GM18951 (cell line): ENCODE measurements around the gene MPP4.

Source experiments
- POLR2A ChIP-seq: IDR thresholded peaks from 4 replicates; pipeline ENCODE4 v1.6.1; 2011; ENCODE audit warnings: mild to moderate bottlenecking; ENCODE audit not compliant: insufficient read length, insufficient read depth; ENCODE audit errors: extremely low read depth
- in situ Hi-C: fragments of 300-500 bp; cut with MboI; formaldehyde crosslinking; loops from one replicate; pipeline ENCODE4 v1.12.0; 2022; ENCODE audit warnings: low sequenced_read_pairs, mixed read lengths, inconsistent platforms; ENCODE audit not compliant: unreplicated experiment

The MPP4 gene

DNA sequence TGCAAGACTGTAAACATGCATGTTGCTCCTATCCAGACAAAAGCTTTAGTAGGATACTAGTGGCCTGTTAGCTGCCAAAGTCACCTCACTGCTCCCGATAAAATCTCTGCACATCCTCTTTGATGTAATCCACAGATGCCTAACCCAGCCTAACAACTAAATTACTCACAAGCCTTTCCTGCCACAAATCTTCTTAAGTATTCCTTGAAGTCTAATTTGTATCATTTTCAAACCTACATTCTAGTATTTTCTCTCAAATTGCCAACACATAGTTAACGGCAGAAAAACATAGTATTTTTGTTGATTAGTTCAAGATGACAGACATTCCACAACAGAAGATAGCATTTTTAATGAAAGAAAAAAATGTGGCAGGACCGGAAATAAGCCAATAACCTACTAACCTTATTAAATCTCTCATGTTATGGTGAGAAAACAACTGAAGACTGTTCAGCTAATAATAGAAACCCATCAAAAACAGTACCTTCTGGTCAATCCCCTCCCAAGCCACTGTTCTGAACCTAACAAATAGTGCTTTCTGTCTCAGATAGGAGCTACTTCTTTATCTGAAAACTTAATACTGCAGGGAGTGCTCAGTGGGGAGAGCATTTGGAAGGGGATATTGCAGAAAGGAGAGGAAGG, at the start of gene MPP4:
MPP4 (minus strand) TSS at position 57 of the 639 bp plus-strand sequence. CDS start 4,690 bp downstream, outside the sequence.
- in situ Hi-C loops, result no loop called here
- no peak for TF ChIP-seq POLR2A

GRCh38 chr2:201746551-201746950, 48.1 kb upstream of the MPP4 start:
- TF ChIP-seq POLR2A, result no peak
- in situ Hi-C loops, result no loop called here

DNA sequence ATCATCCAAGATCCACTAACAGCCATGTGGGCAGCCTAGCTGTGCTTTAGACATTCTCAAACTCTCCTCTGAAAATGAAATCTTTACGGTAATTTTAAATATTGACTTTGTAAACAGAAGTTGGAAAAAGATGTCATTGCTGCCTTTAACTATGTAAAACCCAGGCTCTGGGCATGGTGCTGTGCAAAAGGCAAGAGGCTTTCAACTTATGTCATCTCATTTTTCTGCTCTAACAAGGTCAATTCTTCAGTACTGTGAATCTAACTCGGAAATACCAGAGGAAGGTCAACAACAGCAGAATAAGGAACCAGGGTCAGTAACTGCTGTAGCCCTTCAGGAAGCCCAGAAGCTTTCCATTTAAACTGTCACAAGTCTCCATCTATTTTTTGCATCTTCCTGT, 37.0 kb upstream of the MPP4 start:
- no peak for TF ChIP-seq POLR2A
- in situ Hi-C loops, result no loop called here

DNA sequence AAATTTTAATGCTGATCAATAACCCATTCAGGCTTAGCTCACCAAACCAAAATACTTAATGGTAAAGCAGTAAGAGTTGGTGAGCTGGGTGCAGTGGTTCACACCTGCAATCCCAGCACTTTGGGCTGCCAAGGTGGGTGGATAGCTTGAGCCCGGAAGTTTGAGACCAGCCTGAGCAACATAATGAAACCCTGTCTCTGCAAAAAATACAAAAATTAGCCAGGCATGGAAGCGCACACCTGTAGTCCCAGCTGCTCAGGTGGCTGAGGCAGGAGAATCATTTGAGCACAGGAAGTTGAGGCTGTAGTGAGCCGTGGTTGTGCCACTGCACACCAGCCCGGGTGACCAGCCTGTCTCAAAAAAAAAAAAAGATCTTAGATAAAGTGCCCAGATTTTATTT, 35.7 kb upstream of the MPP4 start:
- TF ChIP-seq POLR2A, result no peak
- in situ Hi-C loops, result no loop called here

GRCh38 chr2:201733544-201733943, 35.1 kb upstream of the MPP4 start:
- no peak for TF ChIP-seq POLR2A
- in situ Hi-C loops, result no loop called here

- in situ Hi-C loops, result no loop called here
- TF ChIP-seq POLR2A, result no peak
Measured at GRCh38 chr2:201730651-201731285, 32.3 kb upstream of the MPP4 start.

- no peak for TF ChIP-seq POLR2A
- in situ Hi-C loops, result no loop called here
Measured at GRCh38 chr2:201715459-201715858, 17.0 kb upstream of the MPP4 start.

- in situ Hi-C loops, result no loop called here
- no peak for TF ChIP-seq POLR2A
Measured at GRCh38 chr2:201712726-201713125, 14.3 kb upstream of the MPP4 start.

DNA sequence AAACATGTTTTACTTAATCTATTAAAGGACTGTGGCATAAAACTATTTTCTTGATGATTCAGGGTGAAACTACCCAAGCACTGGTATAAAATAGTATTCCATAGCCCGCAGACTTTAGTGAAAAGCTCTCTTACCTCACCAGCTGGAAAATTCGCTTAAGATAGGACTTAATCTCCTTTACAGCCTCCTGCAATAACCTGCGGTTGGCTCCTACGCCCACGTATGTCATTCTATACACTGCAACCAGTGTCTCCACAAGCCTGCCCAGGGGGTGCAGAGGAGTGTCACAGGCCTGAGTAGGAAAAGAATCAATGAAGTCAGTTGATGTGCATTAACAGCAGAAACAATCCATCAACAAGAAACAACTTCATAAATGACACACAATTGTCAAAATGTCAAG, 11.3 kb upstream of the MPP4 start:
- in situ Hi-C loops, result no loop called here
- no peak for TF ChIP-seq POLR2A

GRCh38 chr2:201709049-201709448, 10.6 kb upstream of the MPP4 start:
- TF ChIP-seq POLR2A, result no peak
- in situ Hi-C loops, result no loop called here

- no peak for TF ChIP-seq POLR2A
- in situ Hi-C loops, result no loop called here
Measured at GRCh38 chr2:201707753-201708152, 9.3 kb upstream of the MPP4 start.

- no peak for TF ChIP-seq POLR2A
- in situ Hi-C loops, result no loop called here
Measured at GRCh38 chr2:201707142-201707541, 8.7 kb upstream of the MPP4 start.

GRCh38 chr2:201704536-201704935, 6.1 kb upstream of the MPP4 start:
- in situ Hi-C loops, result no loop called here
- no peak for TF ChIP-seq POLR2A

DNA sequence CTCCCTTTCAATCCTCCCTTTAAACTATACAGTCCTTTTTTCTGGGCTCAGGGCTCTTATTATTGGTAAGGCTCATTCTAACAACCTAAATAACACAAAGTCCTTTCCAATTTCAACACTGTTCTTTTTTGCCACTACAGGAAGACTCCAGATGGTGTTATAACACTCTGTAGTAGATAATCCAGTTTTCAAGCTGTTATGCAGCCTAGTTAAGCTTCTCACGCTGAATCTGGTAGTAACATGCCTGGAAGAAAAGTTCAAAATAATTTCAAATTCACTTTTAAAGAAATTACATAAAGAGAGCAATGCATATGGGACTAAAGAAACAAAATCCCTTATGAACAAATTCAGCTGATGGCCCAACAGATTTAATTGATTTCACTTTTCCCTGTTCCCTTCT, 3.2 kb upstream of the MPP4 start:
- TF ChIP-seq POLR2A, result no peak
- in situ Hi-C loops, result no loop called here

DNA sequence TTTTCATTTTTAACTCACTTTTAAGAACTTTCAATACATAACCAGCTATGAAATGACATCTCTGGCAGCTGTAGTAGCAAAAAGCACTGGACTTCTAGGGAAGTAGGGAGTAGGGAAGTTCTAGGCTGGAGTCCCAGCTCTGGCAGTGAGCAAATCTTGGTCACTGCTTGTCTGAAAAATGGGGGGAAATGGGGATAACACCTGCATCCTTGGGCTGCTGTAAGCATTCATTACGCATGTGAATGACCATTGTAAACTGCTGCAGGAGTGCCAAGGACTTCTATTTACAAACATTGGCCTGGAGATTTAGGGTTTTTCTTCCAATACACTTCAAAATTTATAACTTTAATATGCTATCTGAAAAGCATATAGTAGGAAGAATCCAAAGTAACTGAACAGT, 972 bp upstream of the MPP4 start:
- no peak for TF ChIP-seq POLR2A
- in situ Hi-C loops, result no loop called here

GRCh38 chr2:201697899-201698298, 545 bp downstream of the MPP4 start:
- no peak for TF ChIP-seq POLR2A
- in situ Hi-C loops, result no loop called here
